ENCODE data around the gene IL12RB1. TPM values are rescaled to one million over a fixed set of nuclear protein-coding genes. Genes with fewer than 3 reads are reported as not detected.

Gene IL12RB1
- total and polyA plus RNA-seq, 8 donors: 0.18 to 9.3 (median 0.77) TPM; not detected in 4

- no peak for DNase-seq
- Histone ChIP-seq H3K36me3 (peaks cover 9 to 40% (median 35%) of the 10 kb centered on the region in 4 donors), H3K4me1 (peaks cover 21 to 32% (median 27%) of the 10 kb centered on the region in 4 donors), H3K4me3 (no peak overlapping the region), H3K27me3 (no peaks in the 10 kb centered on the region), H3K27ac (peak overlapping the region in 4 of 5 donors; percentile 20 to 86 (median 50)), H3K9me3 (no peaks in the 10 kb centered on the region)
- TF ChIP-seq EP300 (IDR thresholded peaks at IDR 0.05) (no peak), POLR2A (IDR thresholded peaks at IDR 0.05) (no peak), POLR2AphosphoS5 (IDR thresholded peaks at IDR 0.05) (no peak)
- TF ChIP-seq, protein P1, sequence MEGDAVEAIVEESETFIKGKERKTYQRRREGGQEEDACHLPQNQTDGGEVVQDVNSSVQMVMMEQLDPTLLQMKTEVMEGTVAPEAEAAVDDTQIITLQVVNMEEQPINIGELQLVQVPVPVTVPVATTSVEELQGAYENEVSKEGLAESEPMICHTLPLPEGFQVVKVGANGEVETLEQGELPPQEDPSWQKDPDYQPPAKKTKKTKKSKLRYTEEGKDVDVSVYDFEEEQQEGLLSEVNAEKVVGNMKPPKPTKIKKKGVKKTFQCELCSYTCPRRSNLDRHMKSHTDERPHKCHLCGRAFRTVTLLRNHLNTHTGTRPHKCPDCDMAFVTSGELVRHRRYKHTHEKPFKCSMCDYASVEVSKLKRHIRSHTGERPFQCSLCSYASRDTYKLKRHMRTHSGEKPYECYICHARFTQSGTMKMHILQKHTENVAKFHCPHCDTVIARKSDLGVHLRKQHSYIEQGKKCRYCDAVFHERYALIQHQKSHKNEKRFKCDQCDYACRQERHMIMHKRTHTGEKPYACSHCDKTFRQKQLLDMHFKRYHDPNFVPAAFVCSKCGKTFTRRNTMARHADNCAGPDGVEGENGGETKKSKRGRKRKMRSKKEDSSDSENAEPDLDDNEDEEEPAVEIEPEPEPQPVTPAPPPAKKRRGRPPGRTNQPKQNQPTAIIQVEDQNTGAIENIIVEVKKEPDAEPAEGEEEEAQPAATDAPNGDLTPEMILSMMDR (IDR thresholded peaks at IDR 0.05): no peak
- 47 to 72% (median 56%) methylated on average over 1 of the region's 1 CpG for WGBS, 5 donors
- intact Hi-C loops (cut with DNase I; ENCODE audit: low total_unique reads): no loop called here
Measured at GRCh38 chr19:18120127-18120526, 33.4 kb upstream of the IL12RB1 start.

GRCh38 chr19:18119717-18120105 is 33.0 kb upstream of the IL12RB1 start:
- Histone ChIP-seq H3K9me3 (no peaks in the 10 kb centered on the region), H3K4me3 (peak overlapping the region in 3 of 4 donors; percentile 6 to 78 (median 24)), H3K36me3 (peaks cover 9 to 40% (median 31%) of the 10 kb centered on the region in 4 donors), H3K27ac (peak overlapping the region in 4 of 5 donors; percentile 20 to 86 (median 50)), H3K4me1 (peaks cover 21 to 32% (median 27%) of the 10 kb centered on the region in 4 donors), H3K27me3 (no peaks in the 10 kb centered on the region)
- intact Hi-C loops (cut with DNase I; ENCODE audit: low total_unique reads): loop anchor here (10.0 kb wide), 1 partner anchor 45 kb away; no protein-coding TSS in a partner anchor
- TF ChIP-seq EP300 (IDR thresholded peaks at IDR 0.05): no peak
- TF ChIP-seq POLR2AphosphoS5 (IDR thresholded peaks at IDR 0.05): no peak
- TF ChIP-seq, protein P1 (IDR thresholded peaks at IDR 0.05): no peak
- TF ChIP-seq POLR2A (IDR thresholded peaks at IDR 0.05): no peak
- peak in 1 of 2 donors; percentile 66 for DNase-seq
- WGBS, 5 donors: 81 to 91% (median 83%) methylated on average over 10 to 14 of the region's 14 CpGs

DNA sequence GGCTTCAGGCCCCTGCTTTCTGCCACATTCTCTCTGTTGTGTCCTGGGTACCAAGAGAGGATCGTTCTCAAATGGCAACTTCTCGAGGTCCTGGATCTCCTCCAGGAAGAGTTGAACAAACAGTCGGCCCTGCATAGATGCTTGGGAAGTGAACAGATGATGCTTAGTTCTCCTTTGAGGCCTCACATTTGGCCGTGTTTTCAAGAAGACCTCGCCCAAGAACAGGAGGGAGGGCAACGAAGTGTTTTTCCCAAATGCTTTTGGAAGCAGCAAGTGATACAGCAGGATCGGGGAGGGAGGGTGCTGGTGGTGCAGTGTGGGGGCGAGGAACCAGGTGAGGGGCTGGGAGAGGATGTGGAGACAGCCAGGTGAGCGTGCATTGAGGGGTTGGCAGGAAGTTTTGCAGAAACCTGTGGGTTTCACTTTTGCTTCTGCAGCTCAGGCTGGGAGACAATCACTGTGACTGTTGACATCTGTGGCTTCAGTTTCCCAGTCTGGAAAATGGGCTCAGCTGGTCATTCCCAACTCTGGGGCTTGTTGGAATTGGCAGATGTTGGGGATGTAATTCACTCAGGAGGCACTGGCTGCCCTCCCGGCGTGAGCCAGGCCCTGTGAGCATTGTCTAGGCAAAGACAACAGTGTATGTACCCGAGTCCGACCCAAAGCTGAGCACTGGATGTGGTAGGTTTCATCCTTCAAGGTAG is 32.4 kb upstream of the IL12RB1 start:
- Histone ChIP-seq H3K4me1 (peaks cover 21 to 32% (median 27%) of the 10 kb centered on the region in 4 donors), H3K27me3 (no peaks in the 10 kb centered on the region), H3K36me3 (peaks cover 6 to 35% (median 26%) of the 10 kb centered on the region in 4 donors), H3K9me3 (no peaks in the 10 kb centered on the region), H3K4me3 (peak overlapping the region in 3 of 4 donors; percentile 6 to 78 (median 73)), H3K27ac (peak overlapping the region in 4 of 5 donors; percentile 71 to 86 (median 78))
- 32 to 48% (median 38%) methylated on average over 11 to 13 of the region's 13 CpGs for WGBS, 5 donors
- intact Hi-C loops (cut with DNase I; ENCODE audit: low total_unique reads): loop anchor here (10.0 kb wide), 1 partner anchor 46 kb away; no protein-coding TSS in a partner anchor
- DNase-seq: peak in 1 of 2 donors; percentile 58
- TF ChIP-seq EP300 (IDR thresholded peaks at IDR 0.05) (no peak), POLR2AphosphoS5 (IDR thresholded peaks at IDR 0.05) (no peak), POLR2A (IDR thresholded peaks at IDR 0.05) (no peak)
- TF ChIP-seq, protein P1 (IDR thresholded peaks at IDR 0.05): no peak

DNA sequence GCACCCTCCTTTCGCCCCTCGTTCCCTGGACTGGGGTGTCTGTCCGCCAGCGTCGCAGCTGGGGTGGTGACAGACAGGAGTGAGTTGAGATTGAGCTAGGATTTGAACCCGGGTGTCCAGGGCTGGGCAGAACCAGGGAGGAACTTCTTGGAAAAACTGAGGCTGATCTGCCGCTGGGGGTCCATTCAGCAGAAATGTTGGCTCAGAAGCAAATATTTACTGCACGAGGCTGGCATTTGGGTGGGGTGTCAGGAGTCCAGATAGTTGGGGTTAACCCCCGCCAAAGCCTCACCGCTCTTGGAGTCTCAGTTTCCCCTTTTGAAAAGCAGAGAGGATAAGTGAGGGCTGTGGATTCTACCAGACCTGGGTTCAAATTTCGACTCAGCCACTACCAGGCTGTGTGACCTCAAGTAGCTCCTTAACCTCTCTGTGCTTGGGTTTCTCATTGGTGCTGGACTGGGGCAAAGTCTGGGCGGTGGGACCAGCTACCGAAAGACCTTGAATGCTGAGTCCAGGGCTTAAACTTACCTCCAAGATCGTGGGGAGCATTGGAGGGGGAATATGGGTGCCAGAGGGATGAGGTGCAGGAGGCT is 31.8 kb upstream of the IL12RB1 start:
- no peak for TF ChIP-seq POLR2AphosphoS5 (IDR thresholded peaks at IDR 0.05)
- TF ChIP-seq EP300 (IDR thresholded peaks at IDR 0.05): no peak
- no peak for TF ChIP-seq POLR2A (IDR thresholded peaks at IDR 0.05)
- TF ChIP-seq, protein P1 (IDR thresholded peaks at IDR 0.05): no peak
- peaks cover 21 to 33% (median 27%) of the 10 kb centered on the region in 4 donors for H3K4me1 ChIP-seq
- DNase-seq: no peak
- intact Hi-C loops (cut with DNase I; ENCODE audit: low total_unique reads): loop anchor here (10.0 kb wide), 1 partner anchor 46 kb away; no protein-coding TSS in a partner anchor
- no peaks in the 10 kb centered on the region for H3K27me3 ChIP-seq
- H3K27ac ChIP-seq: peak overlapping the region; percentile 61 to 86 (median 73)
- H3K9me3 ChIP-seq: no peaks in the 10 kb centered on the region
- peak overlapping the region; percentile 73 to 78 (median 76) for H3K4me3 ChIP-seq
- peaks cover 4 to 34% (median 19%) of the 10 kb centered on the region in 4 donors for H3K36me3 ChIP-seq
- WGBS, 5 donors: 26 to 32% (median 29%) methylated on average over 13 to 14 of the region's 14 CpGs

All from stomach (tissue), 9 donors.